GM23248 (cell line): Measurements from ENCODE around the gene ARRB1.

Source experiments
- EZH2 ChIP-seq: fragments of 200-600 bp; sonication (generic); IDR thresholded peaks from 2 replicates; pipeline ENCODE4 v1.6.1; 2018; ENCODE audit warnings: antibody characterized with exemption, mild to moderate bottlenecking; ENCODE audit not compliant: insufficient read depth, poor library complexity, severe bottlenecking
- EZH2phosphoT487 ChIP-seq: fragments of 200-600 bp; sonication (generic); IDR thresholded peaks from 2 replicates; pipeline ENCODE4 v1.6.1; 2018; ENCODE audit warnings: antibody characterized with exemption, moderate library complexity, mild to moderate bottlenecking, low read depth; ENCODE audit not compliant: insufficient read depth

DNA sequence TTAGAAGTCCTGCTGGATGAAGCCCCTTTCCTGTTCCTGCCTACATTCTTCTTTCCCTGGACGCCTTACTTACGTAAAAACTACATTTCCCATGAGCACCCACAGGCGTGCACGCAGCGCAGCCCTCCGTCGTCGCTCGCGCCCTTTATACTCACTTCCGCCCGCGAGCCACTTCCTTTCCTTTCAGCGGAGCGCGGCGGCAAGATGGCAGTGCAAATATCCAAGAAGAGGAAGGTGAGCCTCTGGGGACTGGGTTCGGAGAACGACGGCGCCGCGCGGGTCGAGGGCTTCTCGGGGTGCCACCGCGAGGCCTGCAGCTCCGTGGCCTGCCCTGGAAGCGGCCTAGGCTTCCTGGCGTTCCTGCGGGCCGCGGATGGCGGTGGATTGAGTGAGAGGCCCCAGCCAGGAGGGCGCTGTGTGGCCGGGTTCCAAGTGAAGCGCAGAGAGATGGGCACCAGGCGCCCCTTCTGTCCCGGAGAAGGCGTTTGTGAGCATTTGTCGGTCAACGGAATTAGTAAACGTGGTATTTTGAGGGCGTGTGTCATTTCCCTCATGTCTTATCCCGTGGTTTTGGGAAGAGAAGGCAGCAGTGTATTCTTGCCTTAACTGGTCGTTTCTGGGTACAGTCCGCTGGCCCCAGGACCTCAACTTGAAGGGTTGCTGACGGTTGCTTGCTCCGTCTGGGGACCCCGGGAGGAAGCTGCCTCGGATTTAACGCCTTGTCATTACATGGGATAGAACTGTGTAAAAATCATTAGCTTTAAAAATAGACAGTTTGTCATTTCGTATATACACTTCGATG lies 48.1 kb upstream of the ARRB1 start, which contains the start of gene RPS3:
- TF ChIP-seq EZH2 = no peak
- no peak for TF ChIP-seq EZH2phosphoT487
